Cardiac muscle cell (in vitro differentiated cells and primary cell): ENCODE results near the gene BCAR3. TPM values are rescaled to one million over a fixed set of nuclear protein-coding genes. Genes with fewer than 3 reads are reported as not detected.

Experiments used
- DNase-seq, 2 donors: peaks; one replicate each; pipeline versions ENCODE4 v3.0.0 to v3.0.0-alpha.2; 2010 to 2017; ENCODE audit warnings: low read depth in 1 of 2, low spot score in 1 of 2
- H3K27ac ChIP-seq: fragments of 200-600 bp; sonication (generic); 2 replicates; pipeline ENCODE4 v1.5.1; 2016
- H3K27me3 ChIP-seq: fragments of 200-600 bp; sonication (generic); 2 replicates; pipeline ENCODE4 v1.6.0; 2016; ENCODE audit warnings: control low read depth
- H3K36me3 ChIP-seq: fragments of 200-600 bp; sonication (generic); 2 replicates; pipeline ENCODE4 v1.5.1; 2016; ENCODE audit warnings: control low read depth
- H3K4me1 ChIP-seq: fragments of 200-600 bp; sonication (generic); 2 replicates; pipeline ENCODE4 v1.8.1; 2017; ENCODE audit warnings: low read depth, mild to moderate bottlenecking, mixed run types
- H3K4me3 ChIP-seq: fragments of 200-600 bp; sonication (generic); 2 replicates; pipeline ENCODE4 v1.5.1; 2016; ENCODE audit warnings: mild to moderate bottlenecking
- H3K9me3 ChIP-seq: fragments of 200-600 bp; sonication (generic); 2 replicates; pipeline ENCODE4 v1.5.1; 2017; ENCODE audit warnings: low read depth, mild to moderate bottlenecking, control low read depth
- CTCF ChIP-seq: IDR thresholded peaks from 2 replicates; pipeline ENCODE4 v1.5.1; 2012; ENCODE audit warnings: low read depth, mild to moderate bottlenecking, low read length
- polyA plus RNA-seq: library from polyadenylated mRNA; unstranded; fragments of >200 nt; fragmentation: Nextera tagmentation; extraction: Ambion mirVana; gene quantifications from 2 replicates; pipeline ENCODE4 v1.2.1, GENCODE V29; 2016
- total RNA-seq: library from RNA; depleted of rRNA; stranded (reverse); fragments of >200 nt; gene quantifications from 2 replicates; pipeline ENCODE4 v1.2.3, GENCODE V29; 2016

BCAR3 gene
- total and polyA plus RNA-seq, 2 experiments from 2014 or later, result 1.5 to 4.5 TPM

GRCh38 chr1:93549811-93550210 lies 131.8 kb downstream of the BCAR3 start:
- H3K4me3 ChIP-seq, result no peak overlapping the region
- no peaks in the 10 kb centered on the region for H3K36me3 ChIP-seq
- no peaks in the 10 kb centered on the region for H3K9me3 ChIP-seq
- peaks cover 19% of the 10 kb centered on the region for H3K4me1 ChIP-seq
- no peak for TF ChIP-seq CTCF
- no peak overlapping the region for H3K27ac ChIP-seq
- H3K27me3 ChIP-seq, result no peaks in the 10 kb centered on the region
- no peak for DNase-seq

GRCh38 chr1:93549131-93549530 lies 132.5 kb downstream of the BCAR3 start:
- Histone ChIP-seq H3K27ac (no peak overlapping the region), H3K4me3 (no peak overlapping the region), H3K9me3 (no peaks in the 10 kb centered on the region), H3K4me1 (peaks cover 13% of the 10 kb centered on the region), H3K27me3 (no peaks in the 10 kb centered on the region), H3K36me3 (peaks cover 1% of the 10 kb centered on the region)
- DNase-seq, result no peak
- TF ChIP-seq CTCF, result no peak

- no peak for TF ChIP-seq CTCF
- Histone ChIP-seq H3K27ac (no peak overlapping the region), H3K4me3 (no peak overlapping the region), H3K27me3 (no peaks in the 10 kb centered on the region), H3K36me3 (peaks cover 2% of the 10 kb centered on the region), H3K9me3 (no peaks in the 10 kb centered on the region), H3K4me1 (no peaks in the 10 kb centered on the region)
- DNase-seq, result no peak
These were observed 135.3 kb downstream of the BCAR3 start for GRCh38 chr1:93546162-93546863.

- H3K4me1 ChIP-seq, result no peaks in the 10 kb centered on the region
- no peaks in the 10 kb centered on the region for H3K9me3 ChIP-seq
- no peak overlapping the region for H3K27ac ChIP-seq
- no peak for DNase-seq
- H3K36me3 ChIP-seq, result peaks cover 2% of the 10 kb centered on the region
- no peak overlapping the region for H3K4me3 ChIP-seq
- no peak for TF ChIP-seq CTCF
- H3K27me3 ChIP-seq, result no peaks in the 10 kb centered on the region
These were observed 139.2 kb downstream of the BCAR3 start for GRCh38 chr1:93542398-93542797.

- no peak for TF ChIP-seq CTCF
- Histone ChIP-seq H3K9me3 (no peaks in the 10 kb centered on the region), H3K36me3 (peaks cover 2% of the 10 kb centered on the region), H3K27ac (no peak overlapping the region), H3K27me3 (no peaks in the 10 kb centered on the region), H3K4me3 (no peak overlapping the region), H3K4me1 (no peaks in the 10 kb centered on the region)
- no peak for DNase-seq
These were observed 140.6 kb downstream of the BCAR3 start for GRCh38 chr1:93541045-93541444.
